ENCODE data around the gene ZNF345. TPM values are rescaled to one million over a fixed set of nuclear protein-coding genes. Genes with fewer than 3 reads are reported as not detected.

ZNF345 gene
- total and polyA plus RNA-seq, 2 of the 4 experiments (the other 2 are of a cell fraction): 1.8 to 3.0 TPM

DNA sequence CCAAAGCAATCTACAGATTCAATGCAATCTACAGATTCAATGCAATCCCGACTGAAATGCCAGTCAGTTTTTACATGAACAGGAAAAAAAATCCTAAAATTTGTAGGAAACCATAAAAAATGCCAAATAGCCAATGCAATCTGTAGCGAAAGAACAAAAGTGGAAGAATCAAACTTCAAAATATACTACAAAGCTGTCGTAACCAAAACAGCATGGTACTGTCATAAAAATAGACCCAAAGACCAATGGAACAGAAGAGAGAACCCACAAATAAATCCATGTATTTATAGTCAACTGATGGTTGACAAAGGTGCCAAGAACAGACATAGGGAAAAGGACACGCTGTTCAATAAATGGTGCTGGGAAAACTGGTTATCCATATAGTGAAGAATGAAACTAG is 47.7 kb downstream of the ZNF345 start:
- no peak for TF ChIP-seq POLR2A (IDR thresholded peaks at IDR 0.05; ENCODE audit: low read depth, low read length)
- TF ChIP-seq USF2 (IDR thresholded peaks at IDR 0.05; ENCODE audit: low read depth, low read length): no peak
- no peak for TF ChIP-seq CHD1 (IDR thresholded peaks at IDR 0.05; ENCODE audit: low read depth, low read length)
- no peak overlapping the region for H3K4me3 ChIP-seq (ENCODE audit: insufficient read depth, low read depth, low read length)
- intact Hi-C loops (cut with micrococcal nuclease): no loop called here
- no peak overlapping the region for H2BK120ac ChIP-seq (ENCODE audit: low read depth, low read length)
- no peak overlapping the region for H3K4me2 ChIP-seq (ENCODE audit: low read depth, low read length)
- H2AK5ac ChIP-seq (ENCODE audit: low read depth, low read length): no peak overlapping the region
- no peaks in the 10 kb centered on the region for H3K9me1 ChIP-seq (ENCODE audit: insufficient read depth, low read length)
- no peak for ATAC-seq (ENCODE audit: low read depth)
- no peaks in the 10 kb centered on the region for H3K4me1 ChIP-seq (ENCODE audit: control insufficient read depth, insufficient read depth, low read length)
- in situ Hi-C loops (cut with MboI; ENCODE audit: low sequenced_read_pairs): no loop called here
- dilution Hi-C loops (cut with HindIII; ENCODE audit: low sequenced_read_pairs, unreplicated experiment): no loop called here
- no peak overlapping the region for H4K91ac ChIP-seq (ENCODE audit: insufficient read depth, low read depth, low read length)
- no CpG with 5 or more reads among the region's 4 CpGs for WGBS, 2 experiments (ENCODE audit: extremely low coverage in 2 of 2, insufficient read length in 1 of 2)
- H2BK15ac ChIP-seq (ENCODE audit: low read depth, low read length): no peak overlapping the region
- H3K9me3 ChIP-seq (ENCODE audit: control insufficient read depth, insufficient read depth, low read length): peaks cover 54% of the 10 kb centered on the region
- H4K8ac ChIP-seq (ENCODE audit: low read depth in 2 of 2, low read length in 2 of 2): no peak overlapping the region
- no peak for DNase-seq
- 0 out of 4 replicates have a peak, but pooled peaks cover 0 to 3% of the 10 kb centered on the region in 2 experiments for H3K79me1 ChIP-seq (ENCODE audit: low read depth in 1 of 2, low read length in 2 of 2)
- no peak overlapping the region for H3K4ac ChIP-seq (ENCODE audit: low read depth, low read length)
- ChIA-PET POLR2A (ENCODE audit: unreplicated experiment) (no interaction called here), CTCF (no interaction called here)
- H2AK9ac ChIP-seq (replicated peaks; ENCODE audit: low read depth, low read length, poor library complexity): no peak overlapping the region
- H3K23ac ChIP-seq (ENCODE audit: low read depth, low read length): no peak overlapping the region
- no peak overlapping the region for H2BK5ac ChIP-seq (ENCODE audit: low read depth, low read length, poor library complexity, severe bottlenecking)
- peaks cover 20% of the 10 kb centered on the region for H3K36me3 ChIP-seq (ENCODE audit: control insufficient read depth, insufficient read depth, low read length)
- no peak overlapping the region for H3K18ac ChIP-seq (ENCODE audit: low read depth, low read length)
- no peak overlapping the region for H3K56ac ChIP-seq (ENCODE audit: extremely low read depth, insufficient read depth, low read length)
- H4K5ac ChIP-seq (ENCODE audit: low read depth, low read length): no peak overlapping the region
- no peak overlapping the region for H3K9ac ChIP-seq (ENCODE audit: low read depth, low read length)
- H2AFZ ChIP-seq (replicated peaks; ENCODE audit: low read length, poor library complexity): no peak overlapping the region
- H3K27me3 ChIP-seq (ENCODE audit: control insufficient read depth, insufficient read depth, low read length): no peaks in the 10 kb centered on the region
- no peaks in the 10 kb centered on the region for H4K20me1 ChIP-seq (ENCODE audit: insufficient read depth, low read length)
- no peak overlapping the region for H2BK20ac ChIP-seq (ENCODE audit: low read depth, low read length)
- no TSS peak for BruUV-seq (replicated peaks)
- no peak overlapping the region for H3K14ac ChIP-seq (replicated peaks; ENCODE audit: low read depth, low read length)
- no peak overlapping the region for H3K27ac ChIP-seq (ENCODE audit: insufficient read depth, low read length)
